SH-SY5Y (cell line): ENCODE results near the gene ATG13.

Experiments used
- GATA2 ChIP-seq: IDR thresholded peaks from 2 replicates; pipeline ENCODE4 v1.6.1; 2011; ENCODE audit warnings: mild to moderate bottlenecking, low read depth, low read length
- GATA3 ChIP-seq: IDR thresholded peaks from 2 replicates; pipeline ENCODE4 v1.6.1; 2011; ENCODE audit warnings: low read depth, mild to moderate bottlenecking, low read length, moderate library complexity

- TF ChIP-seq GATA3: no peak
- TF ChIP-seq GATA2: no peak
Measured at GRCh38 chr11:46633291-46634217, 16.2 kb downstream of the ATG13 start.
